Posterior cingulate gyrus (tissue), 11 donors: Measurements from ENCODE around the gene BABAM1.
A peak's percentile ranks its signal among the peaks of the same experiment; 100 is the strongest.

Experiments used
- DNase-seq, 10 donors: peaks; one replicate each; pipeline versions ENCODE4 v3.0.0 to v3.0.0-alpha.2; 2020 to 2021; ENCODE audit warnings: mixed read lengths in 3 of 10
- intact Hi-C: fragments of 100-400 bp; cut with DNase I; formaldehyde crosslinking; loops from one replicate; pipeline ENCODE4 v1.15.1; 2023

BABAM1 gene

GRCh38 chr19:17242431-17243208 lies 24.6 kb upstream of the BABAM1 start:
- intact Hi-C loops = no loop called here
- DNase-seq = no peak

GRCh38 chr19:17243211-17243829 lies 23.9 kb upstream of the BABAM1 start:
- intact Hi-C loops = no loop called here
- no peak for DNase-seq

- DNase-seq = no peak
- intact Hi-C loops = no loop called here
Observed at GRCh38 chr19:17243830-17244617, 23.2 kb upstream of the BABAM1 start.

GRCh38 chr19:17244618-17245534 lies 22.4 kb upstream of the BABAM1 start:
- DNase-seq = peak in 2 of 10 donors; percentile 40 to 90
- intact Hi-C loops = no loop called here

- DNase-seq = no peak
Observed at GRCh38 chr19:17245535-17245984, 21.7 kb upstream of the BABAM1 start, which contains the start of gene NR2F6. NR2F6 (minus strand) TSS chr19:17245919; CDS start chr19:17245220, 699 bp downstream.

GRCh38 chr19:17246681-17247425 lies 20.4 kb upstream of the BABAM1 start:
- DNase-seq = peak in 1 of 10 donors; percentile 87
- intact Hi-C loops = no loop called here

More at GRCh38 chr19:17245535-17245984, 21.7 kb upstream of the BABAM1 start, which contains the start of gene NR2F6:
- intact Hi-C loops = no loop called here

GRCh38 chr19:17248011-17248776 lies 19.0 kb upstream of the BABAM1 start:
- no peak for DNase-seq
- intact Hi-C loops = no loop called here

GRCh38 chr19:17249887-17250548 lies 17.2 kb upstream of the BABAM1 start:
- no peak for DNase-seq
- intact Hi-C loops = no loop called here

GRCh38 chr19:17254636-17255035 lies 12.6 kb upstream of the BABAM1 start:
- intact Hi-C loops = no loop called here
- no peak for DNase-seq

- intact Hi-C loops = no loop called here
- DNase-seq = no peak
Observed at GRCh38 chr19:17255150-17255621, 12.1 kb upstream of the BABAM1 start.

GRCh38 chr19:17256130-17256529 lies 11.1 kb upstream of the BABAM1 start:
- DNase-seq = no peak
- intact Hi-C loops = no loop called here

- DNase-seq = no peak
- intact Hi-C loops = no loop called here
Observed at GRCh38 chr19:17259118-17259780, 8.0 kb upstream of the BABAM1 start.

- intact Hi-C loops = loop anchor here (10.0 kb wide), 1 partner anchor 45 kb away; the partner anchor contains the start of gene USE1
Observed at GRCh38 chr19:17259934-17260333, 7.3 kb upstream of the BABAM1 start.

GRCh38 chr19:17260842-17261325 lies 6.4 kb upstream of the BABAM1 start:
- peak in 7 of 10 donors; percentile 31 to 89 (median 68) for DNase-seq
- intact Hi-C loops = loop anchor here (10.0 kb wide), 1 partner anchor 46 kb away; the partner anchor contains the start of gene USE1

More at GRCh38 chr19:17259934-17260333, 7.3 kb upstream of the BABAM1 start:
- DNase-seq = no peak

- intact Hi-C loops = loop anchor here (10.0 kb wide), 1 partner anchor 48 kb away; the partner anchor contains the start of gene USE1
- no peak for DNase-seq
Observed at GRCh38 chr19:17262557-17262956, 4.7 kb upstream of the BABAM1 start.

- DNase-seq = no peak
- intact Hi-C loops = loop anchor here (10.0 kb wide), 1 partner anchor 49 kb away; the partner anchor contains the start of gene USE1
Observed at GRCh38 chr19:17263712-17264640, 3.3 kb upstream of the BABAM1 start.
